ENCODE results near the gene EAF2. TPM values are rescaled to one million over a fixed set of nuclear protein-coding genes. Genes with fewer than 3 reads are reported as not detected.

EAF2 gene
- total and polyA plus RNA-seq, 4 donors: 1.5 to 6.6 (median 5.3) TPM

DNA sequence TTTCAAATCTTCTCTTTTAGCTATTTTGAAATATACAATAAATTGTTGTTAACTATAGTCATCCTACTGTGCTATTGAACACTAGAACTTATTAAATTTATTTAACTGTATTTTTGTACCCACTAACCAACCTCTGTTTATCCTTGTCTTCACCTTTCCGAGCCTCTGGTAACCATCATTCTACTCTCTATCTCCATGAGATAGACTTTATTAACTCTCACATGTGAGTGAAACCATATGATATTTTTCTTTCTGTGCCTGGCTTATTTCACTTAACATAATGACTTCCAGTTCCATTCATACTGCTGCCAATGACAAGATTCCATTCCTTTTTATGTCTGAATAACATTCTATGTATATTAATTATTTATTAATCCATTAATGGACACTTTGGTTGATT lies 43.4 kb downstream of the EAF2 start (continued):
- TF ChIP-seq EGR1 (IDR thresholded peaks at IDR 0.05; ENCODE audit: low read depth in 2 of 2) (no peak), SP1 (IDR thresholded peaks at IDR 0.05) (no peak)
- TF ChIP-seq, protein P1, sequence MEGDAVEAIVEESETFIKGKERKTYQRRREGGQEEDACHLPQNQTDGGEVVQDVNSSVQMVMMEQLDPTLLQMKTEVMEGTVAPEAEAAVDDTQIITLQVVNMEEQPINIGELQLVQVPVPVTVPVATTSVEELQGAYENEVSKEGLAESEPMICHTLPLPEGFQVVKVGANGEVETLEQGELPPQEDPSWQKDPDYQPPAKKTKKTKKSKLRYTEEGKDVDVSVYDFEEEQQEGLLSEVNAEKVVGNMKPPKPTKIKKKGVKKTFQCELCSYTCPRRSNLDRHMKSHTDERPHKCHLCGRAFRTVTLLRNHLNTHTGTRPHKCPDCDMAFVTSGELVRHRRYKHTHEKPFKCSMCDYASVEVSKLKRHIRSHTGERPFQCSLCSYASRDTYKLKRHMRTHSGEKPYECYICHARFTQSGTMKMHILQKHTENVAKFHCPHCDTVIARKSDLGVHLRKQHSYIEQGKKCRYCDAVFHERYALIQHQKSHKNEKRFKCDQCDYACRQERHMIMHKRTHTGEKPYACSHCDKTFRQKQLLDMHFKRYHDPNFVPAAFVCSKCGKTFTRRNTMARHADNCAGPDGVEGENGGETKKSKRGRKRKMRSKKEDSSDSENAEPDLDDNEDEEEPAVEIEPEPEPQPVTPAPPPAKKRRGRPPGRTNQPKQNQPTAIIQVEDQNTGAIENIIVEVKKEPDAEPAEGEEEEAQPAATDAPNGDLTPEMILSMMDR (IDR thresholded peaks at IDR 0.05; ENCODE audit: low read depth, low read length, missing input control): no peak

GRCh38 chr3:121883507-121883906 lies 48.5 kb downstream of the EAF2 start:
- WGBS: 36% methylated on average over 1 of the region's 1 CpG
- H3K36me3 ChIP-seq (ENCODE audit: control insufficient read depth in 4 of 4, insufficient read depth in 3 of 4, low read depth in 1 of 4, low read length in 3 of 4): no peaks in the 10 kb centered on the region

GRCh38 chr3:121885386-121885785 lies 50.4 kb downstream of the EAF2 start:
- Histone ChIP-seq H3K27ac (ENCODE audit: low read depth in 1 of 2, low read length in 2 of 2) (no peak overlapping the region), H3K4me3 (ENCODE audit: low read depth in 1 of 3, low read length in 3 of 3) (no peak overlapping the region), H3K4me1 (ENCODE audit: control insufficient read depth in 4 of 4, insufficient read depth in 4 of 4, low read length in 3 of 4) (no peaks in the 10 kb centered on the region), H3K9me3 (ENCODE audit: control insufficient read depth in 4 of 4, low read length in 3 of 4) (no peaks in the 10 kb centered on the region), H3K27me3 (ENCODE audit: control insufficient read depth in 4 of 4, insufficient read depth in 4 of 4, low read length in 3 of 4) (no peaks in the 10 kb centered on the region), H3K9ac (ENCODE audit: low read depth in 1 of 2, low read length in 2 of 2) (no peak overlapping the region), H3K36me3 (ENCODE audit: control insufficient read depth in 4 of 4, insufficient read depth in 3 of 4, low read depth in 1 of 4, low read length in 3 of 4) (no peaks in the 10 kb centered on the region)
- 92% methylated on average over 2 of the region's 2 CpGs for WGBS
- no peak for DNase-seq (ENCODE audit: low spot score)
- TF ChIP-seq, protein P2, sequence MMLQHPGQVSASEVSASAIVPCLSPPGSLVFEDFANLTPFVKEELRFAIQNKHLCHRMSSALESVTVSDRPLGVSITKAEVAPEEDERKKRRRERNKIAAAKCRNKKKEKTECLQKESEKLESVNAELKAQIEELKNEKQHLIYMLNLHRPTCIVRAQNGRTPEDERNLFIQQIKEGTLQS (IDR thresholded peaks at IDR 0.05): no peak
- TF ChIP-seq YY1 (IDR thresholded peaks at IDR 0.05) (no peak), MAX (IDR thresholded peaks at IDR 0.05) (no peak), TAF1 (conservative IDR thresholded peaks at IDR 0.05) (no peak), HNF4G (IDR thresholded peaks at IDR 0.05) (no peak), EGR1 (IDR thresholded peaks at IDR 0.05; ENCODE audit: low read depth in 2 of 2) (no peak), JUND (IDR thresholded peaks at IDR 0.05) (no peak), NR2F2 (IDR thresholded peaks at IDR 0.05) (no peak), ZBTB33 (IDR thresholded peaks at IDR 0.05) (no peak), RAD21 (IDR thresholded peaks at IDR 0.05) (no peak), SP1 (IDR thresholded peaks at IDR 0.05) (no peak), RXRA (IDR thresholded peaks at IDR 0.05) (no peak)
- TF ChIP-seq, protein P1 (IDR thresholded peaks at IDR 0.05; ENCODE audit: low read depth, low read length, missing input control): no peak
- TF ChIP-seq, protein P3, sequence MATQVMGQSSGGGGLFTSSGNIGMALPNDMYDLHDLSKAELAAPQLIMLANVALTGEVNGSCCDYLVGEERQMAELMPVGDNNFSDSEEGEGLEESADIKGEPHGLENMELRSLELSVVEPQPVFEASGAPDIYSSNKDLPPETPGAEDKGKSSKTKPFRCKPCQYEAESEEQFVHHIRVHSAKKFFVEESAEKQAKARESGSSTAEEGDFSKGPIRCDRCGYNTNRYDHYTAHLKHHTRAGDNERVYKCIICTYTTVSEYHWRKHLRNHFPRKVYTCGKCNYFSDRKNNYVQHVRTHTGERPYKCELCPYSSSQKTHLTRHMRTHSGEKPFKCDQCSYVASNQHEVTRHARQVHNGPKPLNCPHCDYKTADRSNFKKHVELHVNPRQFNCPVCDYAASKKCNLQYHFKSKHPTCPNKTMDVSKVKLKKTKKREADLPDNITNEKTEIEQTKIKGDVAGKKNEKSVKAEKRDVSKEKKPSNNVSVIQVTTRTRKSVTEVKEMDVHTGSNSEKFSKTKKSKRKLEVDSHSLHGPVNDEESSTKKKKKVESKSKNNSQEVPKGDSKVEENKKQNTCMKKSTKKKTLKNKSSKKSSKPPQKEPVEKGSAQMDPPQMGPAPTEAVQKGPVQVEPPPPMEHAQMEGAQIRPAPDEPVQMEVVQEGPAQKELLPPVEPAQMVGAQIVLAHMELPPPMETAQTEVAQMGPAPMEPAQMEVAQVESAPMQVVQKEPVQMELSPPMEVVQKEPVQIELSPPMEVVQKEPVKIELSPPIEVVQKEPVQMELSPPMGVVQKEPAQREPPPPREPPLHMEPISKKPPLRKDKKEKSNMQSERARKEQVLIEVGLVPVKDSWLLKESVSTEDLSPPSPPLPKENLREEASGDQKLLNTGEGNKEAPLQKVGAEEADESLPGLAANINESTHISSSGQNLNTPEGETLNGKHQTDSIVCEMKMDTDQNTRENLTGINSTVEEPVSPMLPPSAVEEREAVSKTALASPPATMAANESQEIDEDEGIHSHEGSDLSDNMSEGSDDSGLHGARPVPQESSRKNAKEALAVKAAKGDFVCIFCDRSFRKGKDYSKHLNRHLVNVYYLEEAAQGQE (IDR thresholded peaks at IDR 0.05): no peak

More at GRCh38 chr3:121883507-121883906, 48.5 kb downstream of the EAF2 start:
- H3K27me3 ChIP-seq (ENCODE audit: control insufficient read depth in 4 of 4, insufficient read depth in 4 of 4, low read length in 3 of 4): no peaks in the 10 kb centered on the region
- H3K27ac ChIP-seq (ENCODE audit: low read depth in 1 of 2, low read length in 2 of 2): no peak overlapping the region
- no peak overlapping the region for H3K4me3 ChIP-seq (ENCODE audit: low read depth in 1 of 3, low read length in 3 of 3)
- no peaks in the 10 kb centered on the region for H3K4me1 ChIP-seq (ENCODE audit: control insufficient read depth in 4 of 4, insufficient read depth in 4 of 4, low read length in 3 of 4)
- H3K9me3 ChIP-seq (ENCODE audit: control insufficient read depth in 4 of 4, low read length in 3 of 4): no peaks in the 10 kb centered on the region
- no peak for DNase-seq (ENCODE audit: low spot score)
- no peak overlapping the region for H3K9ac ChIP-seq (ENCODE audit: low read depth in 1 of 2, low read length in 2 of 2)
- TF ChIP-seq, protein P1 (IDR thresholded peaks at IDR 0.05; ENCODE audit: low read depth, low read length, missing input control): peak; percentile 12
- TF ChIP-seq, protein P2 (IDR thresholded peaks at IDR 0.05): no peak
- TF ChIP-seq RAD21 (IDR thresholded peaks at IDR 0.05): peak in 1 of 2 donors; percentile 12
